Erythroblast (primary cell): ENCODE data around the gene TSPAN8.

ENCODE experiments used
- GATA1 ChIP-seq: IDR thresholded peaks from 2 replicates; pipeline ENCODE4 v1.6.1; 2011; ENCODE audit warnings: low read depth, mild to moderate bottlenecking, control low read depth, low read length, moderate library complexity
- POLR2A ChIP-seq: IDR thresholded peaks from 2 replicates; pipeline ENCODE4 v1.6.1; 2011; ENCODE audit warnings: mild to moderate bottlenecking, low read length

GRCh38 chr12:71174146-71174545, 16.3 kb upstream of the TSPAN8 start:
- TF ChIP-seq POLR2A (no peak), GATA1 (no peak)
